Small intestine (tissue), 7 donors: Measurements from ENCODE around the gene VPS8. TPM values are rescaled to one million over a fixed set of nuclear protein-coding genes. Genes with fewer than 3 reads are reported as not detected.

ENCODE experiments used
- DNase-seq, 2 donors: peaks; one replicate each; pipeline versions ENCODE4 v3.0.0 to v3.0.0-alpha.2; 2013
- FAIRE-seq: peaks from 2 replicates; lab custom pipeline; 2012; peaks lifted over from hg19 to GRCh38; lab: Jason Lieb, UNC
- H3K27ac ChIP-seq, 3 donors: one replicate each; pipeline ENCODE4 v1.5.1; 2013; ENCODE audit warnings: low read length in 2 of 3, mild to moderate bottlenecking in 2 of 3, control low read depth in 1 of 3, inconsistent platforms in 1 of 3, low read depth in 1 of 3, moderate library complexity in 1 of 3
- H3K27me3 ChIP-seq, 3 donors: one replicate each; pipeline ENCODE4 v1.6.1; 2013; ENCODE audit warnings: low read length in 3 of 3, inconsistent platforms in 1 of 3; ENCODE audit not compliant: control insufficient read depth in 3 of 3, insufficient read depth in 3 of 3
- H3K36me3 ChIP-seq, 3 donors: one replicate each; pipeline ENCODE4 v1.6.1; 2013; ENCODE audit warnings: low read length in 3 of 3, inconsistent platforms in 1 of 3, low read depth in 1 of 3, mild to moderate bottlenecking in 1 of 3, moderate library complexity in 1 of 3; ENCODE audit not compliant: control insufficient read depth in 3 of 3, insufficient read depth in 2 of 3
- H3K4me1 ChIP-seq, 3 donors: one replicate each; pipeline ENCODE4 v1.6.1; 2013; ENCODE audit warnings: low read length in 2 of 3, inconsistent platforms in 1 of 3, low read depth in 1 of 3, mild to moderate bottlenecking in 1 of 3, moderate library complexity in 1 of 3; ENCODE audit not compliant: control insufficient read depth in 3 of 3, insufficient read depth in 2 of 3
- H3K4me3 ChIP-seq, 3 donors: one replicate each; pipeline ENCODE4 v1.5.1; 2013; ENCODE audit warnings: low read length in 3 of 3, control low read depth in 1 of 3, inconsistent platforms in 1 of 3, low read depth in 1 of 3, mild to moderate bottlenecking in 1 of 3, moderate library complexity in 1 of 3
- H3K9me3 ChIP-seq, 2 donors: one replicate each; pipeline ENCODE4 v1.6.1; 2013; ENCODE audit warnings: low read depth in 1 of 2, low read length in 1 of 2; ENCODE audit not compliant: control insufficient read depth in 2 of 2, insufficient read depth in 1 of 2
- WGBS, 3 donors: extraction: QIAGEN DNeasy Blood & Tissue Kit; methylation state at CpG; one replicate each; pipeline ENCODE4 v1.1.7; 2013; 5-methylcytosine and 5-hydroxymethylcytosine counted together
- polyA plus RNA-seq, 4 donors: library from polyadenylated mRNA; stranded (reverse) in 3 of 4; unstranded in 1 of 4; fragments of 200-250 nt in 3 of 4; fragments of 120-200 nt in 1 of 4; gene quantifications; one replicate each; pipeline versions ENCODE4 v1.2.1 to v1.2.3, GENCODE V29; 2013
- donor health status: healthy with polysubstance abuse.
- donor health status: control.
- donor health status: control.
- donor health status: Bipolar disorder and iron deficiency.
- donor health status: healthy.

The VPS8 gene
- polyA plus RNA-seq, 4 donors = 7.8 to 32.5 (median 9.2) TPM

DNA sequence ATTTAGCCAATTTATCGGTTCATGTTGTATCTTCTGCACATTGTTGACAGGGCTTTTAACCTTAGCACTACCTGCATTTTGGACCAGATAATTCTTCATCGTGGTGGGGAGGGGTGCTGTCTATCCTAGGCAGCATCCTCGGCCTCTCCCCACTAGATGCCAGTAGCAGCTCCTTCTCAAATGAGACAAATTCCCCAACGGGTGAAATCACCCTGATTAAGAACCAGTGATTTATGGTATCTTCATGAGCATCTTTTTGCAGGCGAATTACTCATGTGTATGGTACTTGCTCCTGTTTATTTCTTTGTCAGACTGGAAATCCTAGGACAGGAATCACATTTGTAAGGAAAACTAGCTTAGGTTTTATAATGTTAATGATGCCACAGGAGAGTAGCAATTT is 272.9 kb downstream of the VPS8 start:
- Histone ChIP-seq H3K9me3 (no peaks in the 10 kb centered on the region), H3K27me3 (no peaks in the 10 kb centered on the region), H3K4me3 (no peak overlapping the region), H3K27ac (no peak overlapping the region), H3K36me3 (peaks cover 0 to 18% (median 0%) of the 10 kb centered on the region in 3 donors), H3K4me1 (peaks cover 0 to 8% (median 3%) of the 10 kb centered on the region in 3 donors)
- DNase-seq (no peak), FAIRE-seq (no peak)
- WGBS, 3 donors = 74 to 78% (median 75%) methylated on average over 5 of the region's 5 CpGs

DNA sequence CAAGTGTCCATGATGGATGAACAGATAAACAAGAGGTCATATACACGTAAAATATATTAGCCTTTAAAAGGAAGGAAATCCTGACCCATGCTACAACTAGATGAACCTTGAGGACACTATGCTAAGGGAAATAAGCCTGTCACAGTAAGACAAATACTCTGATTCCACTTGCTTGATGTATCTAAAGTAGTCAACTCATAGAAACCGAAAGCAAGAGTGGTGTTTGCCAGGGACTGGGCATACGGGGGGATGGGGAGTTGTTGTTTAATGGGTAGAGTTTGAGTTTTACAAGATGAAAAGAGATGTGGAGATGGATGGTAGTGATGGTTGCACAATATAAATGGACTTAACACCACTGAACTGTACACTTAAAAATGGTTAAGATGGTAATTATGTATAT is 275.5 kb downstream of the VPS8 start:
- no peaks in the 10 kb centered on the region for H3K4me1 ChIP-seq
- FAIRE-seq (no peak), DNase-seq (no peak)
- 55 to 67% (median 64%) methylated on average over 3 of the region's 3 CpGs for WGBS, 3 donors
- H3K27me3 ChIP-seq = no peaks in the 10 kb centered on the region
- no peak overlapping the region for H3K4me3 ChIP-seq
- no peaks in the 10 kb centered on the region for H3K9me3 ChIP-seq
- H3K36me3 ChIP-seq = peaks cover 0 to 8% (median 0%) of the 10 kb centered on the region in 3 donors
- H3K27ac ChIP-seq = no peak overlapping the region

DNA sequence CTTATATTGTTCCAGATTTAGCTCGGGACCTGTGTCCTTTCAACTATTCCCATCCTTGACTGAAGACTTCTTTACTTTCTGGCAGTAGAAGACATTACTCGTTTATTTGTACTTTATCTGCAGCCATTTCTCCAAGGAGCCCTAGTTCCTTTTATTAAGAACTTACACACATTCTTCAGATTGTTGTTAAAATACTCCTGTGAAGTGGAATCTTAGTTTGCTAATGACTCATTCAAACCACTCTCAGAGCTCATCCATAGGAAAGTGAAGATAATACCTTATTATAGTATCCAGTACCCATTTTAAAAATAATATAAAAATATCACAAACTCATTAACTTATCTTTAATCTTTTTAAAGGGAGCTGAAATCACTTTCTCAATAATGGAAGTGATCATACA is 277.4 kb downstream of the VPS8 start:
- Histone ChIP-seq H3K27me3 (no peaks in the 10 kb centered on the region), H3K4me3 (no peak overlapping the region), H3K9me3 (no peaks in the 10 kb centered on the region), H3K36me3 (no peaks in the 10 kb centered on the region), H3K27ac (no peak overlapping the region), H3K4me1 (no peaks in the 10 kb centered on the region)
- DNase-seq (no peak), FAIRE-seq (no peak)
- WGBS, 3 donors = 76 to 81% (median 80%) methylated on average over 2 of the region's 2 CpGs

DNA sequence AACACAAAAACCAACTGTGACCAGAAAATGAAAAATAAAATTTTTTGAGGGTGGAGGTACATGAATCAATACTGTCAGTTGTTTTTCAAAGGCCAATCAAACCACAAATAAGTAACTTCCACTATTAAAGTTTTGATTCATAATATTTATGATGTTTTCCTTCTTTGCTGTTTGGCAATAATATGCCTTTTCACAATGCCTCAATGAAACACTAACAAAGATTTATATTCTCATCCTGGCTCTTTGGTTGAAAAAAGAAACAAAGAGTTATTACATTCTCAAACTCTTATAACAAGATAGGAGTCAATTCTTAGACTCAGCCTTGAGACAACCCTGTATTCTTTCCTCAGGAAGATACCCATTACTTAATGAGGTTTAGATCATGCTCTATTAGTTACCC is 277.8 kb downstream of the VPS8 start:
- H3K4me3 ChIP-seq = no peak overlapping the region
- H3K4me1 ChIP-seq = no peaks in the 10 kb centered on the region
- FAIRE-seq (peak; percentile 19), DNase-seq (no peak)
- no peaks in the 10 kb centered on the region for H3K9me3 ChIP-seq
- no peaks in the 10 kb centered on the region for H3K36me3 ChIP-seq
- H3K27me3 ChIP-seq = no peaks in the 10 kb centered on the region
- no peak overlapping the region for H3K27ac ChIP-seq

DNA sequence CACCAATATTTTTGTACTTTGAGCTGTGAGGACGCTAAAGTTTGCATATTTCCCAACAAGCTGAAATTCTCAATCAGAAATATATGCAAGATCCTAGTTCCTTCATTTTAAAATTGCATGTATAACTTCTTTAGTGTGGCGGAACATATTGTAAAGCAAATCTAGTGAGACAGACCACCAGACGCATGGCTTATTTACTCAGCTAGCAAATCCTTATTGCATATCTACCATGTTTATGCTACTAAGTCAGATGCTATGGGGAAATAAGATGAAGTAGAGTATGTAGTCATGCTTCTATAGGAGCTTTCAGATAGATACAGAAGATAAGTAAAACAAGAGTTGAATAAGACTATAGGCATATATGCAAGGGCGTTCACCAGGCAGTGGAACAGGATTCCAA is 278.8 kb downstream of the VPS8 start:
- H3K9me3 ChIP-seq = no peaks in the 10 kb centered on the region

DNA sequence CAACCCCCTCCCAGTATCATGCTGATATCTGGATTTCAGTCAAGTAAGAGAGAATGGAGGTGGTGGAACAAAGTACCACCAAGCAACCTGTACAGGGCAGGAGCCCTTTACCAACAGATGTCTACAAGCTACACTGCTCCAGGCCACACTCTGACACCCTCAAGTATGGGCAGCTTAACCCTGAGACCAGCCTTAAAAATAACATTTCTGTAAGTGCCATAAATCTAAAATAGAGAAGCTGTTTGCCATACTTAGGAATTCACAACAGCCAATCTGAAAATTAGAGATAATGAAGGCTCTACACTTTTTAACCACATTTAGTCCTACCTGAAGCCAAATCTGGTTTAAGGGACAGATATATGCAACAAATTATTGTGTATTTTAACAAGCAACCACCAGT is 281.1 kb downstream of the VPS8 start:
- H3K9me3 ChIP-seq = no peaks in the 10 kb centered on the region
- H3K27me3 ChIP-seq = no peaks in the 10 kb centered on the region
- DNase-seq (no peak), FAIRE-seq (no peak)
- H3K27ac ChIP-seq = no peak overlapping the region
- no peak overlapping the region for H3K4me3 ChIP-seq
- H3K36me3 ChIP-seq = no peaks in the 10 kb centered on the region
- H3K4me1 ChIP-seq = no peaks in the 10 kb centered on the region

More for the DNA sequence above, 278.8 kb downstream of the VPS8 start:
- FAIRE-seq (no peak), DNase-seq (no peak)
- 90 to 93% (median 92%) methylated on average over 4 of the region's 4 CpGs for WGBS, 3 donors
- Histone ChIP-seq H3K4me3 (no peak overlapping the region), H3K27ac (no peak overlapping the region), H3K4me1 (no peaks in the 10 kb centered on the region), H3K36me3 (no peaks in the 10 kb centered on the region), H3K27me3 (no peaks in the 10 kb centered on the region)

DNA sequence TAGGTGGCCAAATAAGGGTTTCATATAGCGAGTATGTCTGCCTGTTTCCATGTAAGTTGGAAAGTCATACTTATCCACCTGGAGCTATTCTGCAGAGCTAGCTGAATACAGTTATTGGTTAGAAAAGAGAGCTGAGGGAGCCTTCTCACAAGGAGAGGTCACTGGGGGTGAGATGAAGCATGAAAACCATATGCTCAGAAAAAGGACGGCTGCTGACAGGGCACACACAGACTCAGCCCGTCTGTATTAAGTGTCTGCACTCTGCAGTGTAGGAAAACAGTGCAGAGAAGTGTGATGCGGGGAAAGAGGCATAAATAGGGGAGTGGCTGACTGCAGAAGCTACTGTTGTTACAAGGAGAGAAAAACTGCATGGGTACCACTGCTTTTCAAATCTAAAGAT is 282.7 kb downstream of the VPS8 start:
- H3K36me3 ChIP-seq = no peaks in the 10 kb centered on the region
- H3K27ac ChIP-seq = no peak overlapping the region
- H3K4me1 ChIP-seq = no peaks in the 10 kb centered on the region
- H3K9me3 ChIP-seq = no peaks in the 10 kb centered on the region
- FAIRE-seq (no peak), DNase-seq (no peak)
- no peaks in the 10 kb centered on the region for H3K27me3 ChIP-seq
- no peak overlapping the region for H3K4me3 ChIP-seq
- WGBS, 3 donors = 79 to 87% (median 81%) methylated on average over 4 of the region's 4 CpGs

Other genes starting within 250 kb of the VPS8 start
- 10 to 100 TPM; 15.7 to 45.5 (median 29.9) TPM for gene MAGEF1, start 100.1 kb upstream of the VPS8 start, polyA plus RNA-seq